Thymus (tissue), 11 donors: Measurements from ENCODE around the gene CABYR. TPM values are rescaled to one million over a fixed set of nuclear protein-coding genes. Genes with fewer than 3 reads are reported as not detected.
A peak's percentile ranks its signal among the peaks of the same experiment; 100 is the strongest.
"Not testable (repeated sequence)": the region's sequence is repeated elsewhere in the genome, so short reads cannot be mapped to it uniquely, and the experiment has no call there.

Experiments used
- DNase-seq, 9 donors: peaks; one replicate each; pipeline ENCODE4 v3.0.0-alpha.2; 2013; ENCODE audit warnings: low spot score in 9 of 9, low read depth in 6 of 9, missing footprints in 1 of 9
- H3K27ac ChIP-seq, 2 donors: one replicate each; pipeline ENCODE4 v1.5.1; 2013; ENCODE audit warnings: control low read depth in 1 of 2, low read depth in 1 of 2, low read length in 1 of 2, mild to moderate bottlenecking in 1 of 2, moderate library complexity in 1 of 2
- H3K27me3 ChIP-seq, 2 donors: one replicate each; pipeline ENCODE4 v1.5.1; 2013; ENCODE audit warnings: low read length in 1 of 2; ENCODE audit not compliant: control insufficient read depth in 2 of 2, insufficient read depth in 1 of 2
- H3K36me3 ChIP-seq, 2 donors: one replicate each; pipeline ENCODE4 v1.5.1; 2013; ENCODE audit warnings: low read length in 1 of 2, mild to moderate bottlenecking in 1 of 2, moderate library complexity in 1 of 2; ENCODE audit not compliant: control insufficient read depth in 2 of 2, insufficient read depth in 2 of 2
- H3K4me1 ChIP-seq, 2 donors: one replicate each; pipeline ENCODE4 v1.5.1; 2013; ENCODE audit warnings: low read length in 2 of 2; ENCODE audit not compliant: control insufficient read depth in 2 of 2, insufficient read depth in 2 of 2
- H3K4me3 ChIP-seq, 2 donors: one replicate each; pipeline ENCODE4 v1.5.1; 2013; ENCODE audit warnings: low read length in 2 of 2, control low read depth in 1 of 2, mild to moderate bottlenecking in 1 of 2
- H3K9me3 ChIP-seq, 2 donors: one replicate each; pipeline ENCODE4 v1.5.1; 2013; ENCODE audit warnings: low read length in 1 of 2, mild to moderate bottlenecking in 1 of 2; ENCODE audit not compliant: control insufficient read depth in 2 of 2, insufficient read depth in 1 of 2
- WGBS: extraction: QIAGEN DNeasy Blood & Tissue Kit; methylation state at CpG from one replicate; pipeline ENCODE4 v1.1.7; 2013; 5-methylcytosine and 5-hydroxymethylcytosine counted together
- polyA plus RNA-seq: library from polyadenylated mRNA; stranded (reverse); fragments of 200-250 nt; gene quantifications from one replicate; pipeline ENCODE4 v1.2.3, GENCODE V29; 2013
- total RNA-seq: library from RNA; stranded (reverse); fragments of 120-200 nt; gene quantifications from one replicate; pipeline ENCODE4 v1.2.4, GENCODE V29; 2013
- donor health status: healthy.

Gene CABYR
- total and polyA plus RNA-seq, 2 donors, result 1.4 to 3.5 TPM

- H3K27ac ChIP-seq, result no peak overlapping the region
- DNase-seq, result no peak
- H3K27me3 ChIP-seq, result no peaks in the 10 kb centered on the region
- H3K9me3 ChIP-seq, result no peaks in the 10 kb centered on the region
- H3K4me3 ChIP-seq, result no peak overlapping the region
- 93% methylated on average over 3 of the region's 3 CpGs for WGBS
- peaks cover 27 to 53% of the 10 kb centered on the region in 2 donors for H3K36me3 ChIP-seq
- H3K4me1 ChIP-seq, result no peaks in the 10 kb centered on the region
Observed at GRCh38 chr18:24126155-24126961, 12.5 kb upstream of the CABYR start.

GRCh38 chr18:24127735-24128134 is 11.1 kb upstream of the CABYR start:
- Histone ChIP-seq H3K4me3 (no peak overlapping the region), H3K36me3 (peaks cover 23 to 51% of the 10 kb centered on the region in 2 donors), H3K9me3 (no peaks in the 10 kb centered on the region), H3K4me1 (no peaks in the 10 kb centered on the region), H3K27ac (no peak overlapping the region), H3K27me3 (no peaks in the 10 kb centered on the region)
- 98% methylated on average over 3 of the region's 3 CpGs for WGBS
- DNase-seq, result no peak

GRCh38 chr18:24128700-24129099 is 10.2 kb upstream of the CABYR start:
- Histone ChIP-seq H3K27me3 (no peaks in the 10 kb centered on the region), H3K36me3 (peaks cover 22 to 49% of the 10 kb centered on the region in 2 donors), H3K4me1 (no peaks in the 10 kb centered on the region), H3K4me3 (no peak overlapping the region), H3K9me3 (no peaks in the 10 kb centered on the region), H3K27ac (no peak overlapping the region)
- over 99% methylated on average over 4 of the region's 4 CpGs for WGBS
- DNase-seq, result no peak

DNA sequence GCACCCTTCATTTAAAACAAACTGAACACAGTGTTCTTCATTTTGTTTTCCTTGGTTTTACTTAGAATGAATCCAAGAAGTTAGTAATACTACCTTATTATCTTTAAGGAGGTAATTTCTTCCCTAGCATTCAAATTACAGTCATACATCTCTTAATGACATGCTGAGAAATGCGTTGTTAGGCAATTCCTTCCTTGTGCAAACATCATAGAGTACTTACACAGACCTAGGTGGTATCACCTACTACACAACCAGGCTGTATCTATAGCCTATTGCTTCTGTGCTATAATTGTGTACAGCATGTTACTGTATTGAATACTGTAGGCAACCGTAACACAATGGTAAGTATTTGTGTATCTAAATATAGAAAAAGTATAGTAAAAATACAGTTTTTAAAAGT is 8.4 kb upstream of the CABYR start:
- WGBS, result 99% methylated on average over 2 of the region's 2 CpGs
- peaks cover 16 to 38% of the 10 kb centered on the region in 2 donors for H3K36me3 ChIP-seq
- no peak for DNase-seq

GRCh38 chr18:24136967-24137373 is 1.9 kb upstream of the CABYR start:
- WGBS, result 93% methylated on average over 3 of the region's 3 CpGs
- no peak for DNase-seq
- H3K9me3 ChIP-seq, result peaks cover 0 to 3% of the 10 kb centered on the region in 2 donors

More for the DNA sequence above, 8.4 kb upstream of the CABYR start:
- Histone ChIP-seq H3K4me3 (no peak overlapping the region), H3K27me3 (no peaks in the 10 kb centered on the region), H3K27ac (no peak overlapping the region), H3K9me3 (no peaks in the 10 kb centered on the region), H3K4me1 (no peaks in the 10 kb centered on the region)

DNA sequence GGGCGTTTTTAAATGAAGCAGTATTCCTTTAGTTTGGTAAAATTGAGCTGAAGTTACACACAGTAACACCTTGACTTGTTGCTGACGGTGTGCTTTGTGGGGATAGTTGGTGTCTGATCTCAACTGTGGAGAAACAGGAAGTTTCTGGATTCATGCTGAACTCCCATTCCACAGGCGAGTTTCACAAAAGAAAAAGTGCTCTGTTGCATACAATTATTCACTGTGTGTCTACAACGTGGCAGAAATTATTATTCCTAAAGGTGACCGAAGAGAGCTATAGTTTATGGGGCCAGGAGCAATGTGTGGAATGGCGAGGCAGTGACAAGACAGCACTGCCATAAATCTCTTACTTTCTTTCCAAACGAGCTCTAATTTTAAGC is 463 bp upstream of the CABYR start:
- H3K9me3 ChIP-seq, result peaks cover 0 to 3% of the 10 kb centered on the region in 2 donors
- peak overlapping the region; percentile 44 to 49 for H3K4me3 ChIP-seq
- no peak for DNase-seq
- 40% methylated on average over 7 of the region's 7 CpGs for WGBS
- H3K27ac ChIP-seq, result peak overlapping the region in 1 of 2 donors; percentile 42
- peaks cover 11 to 13% of the 10 kb centered on the region in 2 donors for H3K4me1 ChIP-seq
- H3K27me3 ChIP-seq, result peaks cover 0 to 17% of the 10 kb centered on the region in 2 donors
- H3K36me3 ChIP-seq, result no peaks in the 10 kb centered on the region

More at GRCh38 chr18:24136967-24137373, 1.9 kb upstream of the CABYR start:
- Histone ChIP-seq H3K27ac (no peak overlapping the region), H3K36me3 (peaks cover 3 to 10% of the 10 kb centered on the region in 2 donors), H3K27me3 (peaks cover 0 to 17% of the 10 kb centered on the region in 2 donors), H3K4me1 (peaks cover 11 to 13% of the 10 kb centered on the region in 2 donors), H3K4me3 (no peak overlapping the region)

DNA sequence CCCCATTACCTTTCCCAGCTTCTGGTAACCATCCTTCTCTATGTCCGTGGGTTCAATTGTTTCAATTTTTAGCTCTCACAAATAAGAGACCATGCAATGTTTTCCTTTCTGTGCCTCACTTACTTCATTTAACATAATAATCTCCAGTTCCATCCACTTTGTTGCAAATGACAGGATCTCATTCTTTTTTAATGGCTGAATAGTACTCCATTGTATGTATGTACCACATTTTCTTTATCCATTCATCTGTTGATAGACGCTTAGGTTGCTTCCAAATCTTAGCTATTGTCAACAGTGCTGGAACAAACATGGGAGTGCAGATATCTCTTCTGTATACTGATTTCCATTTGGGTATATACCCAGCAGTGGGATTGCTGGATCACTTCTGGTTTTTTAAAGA is 1.8 kb downstream of the CABYR start:
- Histone ChIP-seq H3K4me1 (peaks cover 11 to 13% of the 10 kb centered on the region in 2 donors), H3K4me3 (no peak overlapping the region), H3K27me3 (peaks cover 0 to 17% of the 10 kb centered on the region in 2 donors), H3K27ac (no peak overlapping the region), H3K9me3 (peaks cover 0 to 3% of the 10 kb centered on the region in 2 donors), H3K36me3 (no peaks in the 10 kb centered on the region)
- no peak for DNase-seq
- 94% methylated on average over 2 of the region's 2 CpGs for WGBS

DNA sequence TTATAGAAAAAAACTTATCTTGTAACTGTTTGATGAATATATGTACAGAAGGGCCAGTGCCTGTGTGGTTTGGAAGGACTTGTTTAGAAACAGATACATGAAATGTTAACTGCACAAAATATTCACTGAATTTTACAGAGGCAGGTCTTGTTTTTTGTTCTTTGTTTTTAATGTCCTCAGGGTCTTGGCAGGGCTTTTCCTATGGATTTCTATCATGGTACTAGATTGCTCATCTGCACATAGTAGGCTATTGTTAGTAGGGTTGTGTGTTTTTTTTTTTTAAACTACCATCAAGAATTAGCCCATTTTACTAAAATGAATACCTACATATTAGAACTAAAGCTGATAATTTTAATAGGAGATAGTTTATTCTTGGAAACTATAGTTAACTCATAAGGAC is 3.5 kb downstream of the CABYR start:
- H3K4me3 ChIP-seq, result no peak overlapping the region
- H3K36me3 ChIP-seq, result no peaks in the 10 kb centered on the region
- peaks cover 0 to 3% of the 10 kb centered on the region in 2 donors for H3K9me3 ChIP-seq
- peaks cover 11 to 13% of the 10 kb centered on the region in 2 donors for H3K4me1 ChIP-seq
- no peak for DNase-seq
- peaks cover 0 to 17% of the 10 kb centered on the region in 2 donors for H3K27me3 ChIP-seq
- no peak overlapping the region for H3K27ac ChIP-seq

GRCh38 chr18:24149591-24149990 is 10.7 kb downstream of the CABYR start:
- not testable (repeated sequence) for H3K4me1 ChIP-seq, H3K4me3 ChIP-seq, H3K27ac ChIP-seq, H3K36me3 ChIP-seq, H3K27me3 ChIP-seq, DNase-seq, H3K9me3 ChIP-seq
- 98% methylated on average over 28 of the region's 28 CpGs for WGBS
